Adrenal gland (tissue), 5 donors: Measurements from ENCODE around the gene IZUMO3.

ENCODE experiments used
- CTCF ChIP-seq, 6 experiments: fragments of 450-650 bp in 4 of 6; fragments of 200-600 bp in 2 of 6; sonication (generic) in 1 of 6; IDR thresholded peaks; 1 replicate in 5 of 6; 2 replicates in 1 of 6; pipeline versions ENCODE4 v1.5.1 to v1.8.0; 2016 to 2021; ENCODE audit warnings: antibody characterized with exemption in 6 of 6, mild to moderate bottlenecking in 2 of 6, moderate library complexity in 1 of 6
- POLR2A ChIP-seq, 2 donors: fragments of 450-650 bp; IDR thresholded peaks; one replicate each; pipeline ENCODE4 v1.6.1; 2017; ENCODE audit warnings: antibody characterized with exemption in 2 of 2, mild to moderate bottlenecking in 2 of 2, moderate library complexity in 1 of 2
- donor health status: DM: no; HTN: no; CAD: no.

- TF ChIP-seq CTCF (IDR thresholded peaks at IDR 0.05) (no peak), POLR2A (IDR thresholded peaks at IDR 0.05) (no peak)
These were observed 47.1 kb downstream of the IZUMO3 start for GRCh38 chr9:24498632-24499031.
